Mesenchymal stem cell (in vitro differentiated cells and primary cell): Measurements from ENCODE around the gene TTI1.

ENCODE experiments used
- DNase-seq: peaks from one replicate; pipeline ENCODE4 v3.0.0-alpha.2; 2013
- H2AFZ ChIP-seq: one replicate; pipeline ENCODE4 v1.6.1; 2013; ENCODE audit warnings: low read depth, mild to moderate bottlenecking, control low read depth, inconsistent platforms, low read length, moderate library complexity
- H2AK5ac ChIP-seq: 2 replicates; pipeline ENCODE4 v1.6.1; 2013; ENCODE audit warnings: low read length, moderate library complexity, mild to moderate bottlenecking, inconsistent platforms; ENCODE audit not compliant: severe bottlenecking
- H2BK120ac ChIP-seq: one replicate; pipeline ENCODE4 v1.6.1; 2013; ENCODE audit warnings: low read depth, mild to moderate bottlenecking, inconsistent platforms, low read length, moderate library complexity
- H2BK12ac ChIP-seq, 2 experiments: one replicate each; pipeline ENCODE4 v1.6.1; 2013; ENCODE audit warnings: inconsistent platforms in 2 of 2, low read length in 2 of 2, mild to moderate bottlenecking in 2 of 2, moderate library complexity in 2 of 2, control low read depth in 1 of 2
- H2BK15ac ChIP-seq: one replicate; pipeline ENCODE4 v1.6.1; 2013; ENCODE audit warnings: mild to moderate bottlenecking, low read depth, inconsistent platforms; ENCODE audit not compliant: poor library complexity, severe bottlenecking
- H2BK5ac ChIP-seq: 2 replicates; pipeline ENCODE4 v1.6.1; 2013; ENCODE audit warnings: low read depth, mild to moderate bottlenecking, low read length, control low read depth, inconsistent platforms; ENCODE audit not compliant: poor library complexity, severe bottlenecking
- H3K14ac ChIP-seq, 2 experiments: one replicate each; pipeline ENCODE4 v1.6.1; 2013; ENCODE audit warnings: inconsistent platforms in 2 of 2, low read length in 2 of 2, control low read depth in 1 of 2, mild to moderate bottlenecking in 1 of 2, moderate library complexity in 1 of 2
- H3K18ac ChIP-seq, 2 experiments: one replicate each; pipeline ENCODE4 v1.6.1; 2013; ENCODE audit warnings: inconsistent platforms in 2 of 2, low read length in 2 of 2, control low read depth in 1 of 2, low read depth in 1 of 2, mild to moderate bottlenecking in 1 of 2
- H3K23ac ChIP-seq, 2 experiments: one replicate each; pipeline ENCODE4 v1.6.1; 2013; ENCODE audit warnings: inconsistent platforms in 2 of 2, low read length in 2 of 2, mild to moderate bottlenecking in 2 of 2, moderate library complexity in 2 of 2, control low read depth in 1 of 2
- H3K27ac ChIP-seq: 2 replicates; pipeline ENCODE4 v1.5.1; 2013; ENCODE audit warnings: mild to moderate bottlenecking, moderate library complexity, low read length, control low read depth, inconsistent platforms; ENCODE audit not compliant: poor library complexity, severe bottlenecking
- H3K27me3 ChIP-seq, 2 experiments: 2 replicates each; pipeline versions ENCODE4 v1.6.1 to v1.7.0; 2013; ENCODE audit warnings: low read length in 2 of 2, mild to moderate bottlenecking in 2 of 2, moderate library complexity in 2 of 2, control low read depth in 1 of 2, inconsistent platforms in 1 of 2; ENCODE audit not compliant: control insufficient read depth in 1 of 2, insufficient read depth in 1 of 2
- H3K36me3 ChIP-seq, 2 experiments: 2 replicates each; pipeline versions ENCODE4 v1.6.1 to v1.7.0; 2013; ENCODE audit warnings: low read length in 2 of 2, control low read depth in 1 of 2, inconsistent platforms in 1 of 2, low read depth in 1 of 2, mild to moderate bottlenecking in 1 of 2; ENCODE audit not compliant: insufficient read depth in 2 of 2, control insufficient read depth in 1 of 2
- H3K4ac ChIP-seq, 2 experiments: one replicate each; pipeline ENCODE4 v1.6.1; 2013; ENCODE audit warnings: inconsistent platforms in 2 of 2, low read length in 2 of 2, mild to moderate bottlenecking in 2 of 2, moderate library complexity in 2 of 2, control low read depth in 1 of 2, low read depth in 1 of 2
- H3K4me1 ChIP-seq: 2 replicates; pipeline ENCODE4 v1.6.1; 2013; ENCODE audit warnings: low read depth, low read length, control low read depth; ENCODE audit not compliant: control insufficient read depth, insufficient read depth
- H3K4me2 ChIP-seq: 2 replicates; pipeline ENCODE4 v1.6.1; 2013; ENCODE audit warnings: low read length, mild to moderate bottlenecking, inconsistent platforms; ENCODE audit not compliant: poor library complexity, severe bottlenecking
- H3K4me3 ChIP-seq, 2 experiments: 2 replicates each; pipeline versions ENCODE4 v1.5.1 to v1.7.0; 2013; ENCODE audit warnings: low read length in 2 of 2, mild to moderate bottlenecking in 2 of 2, control low read depth in 1 of 2, low read depth in 1 of 2; ENCODE audit not compliant: insufficient read depth in 1 of 2
- H3K79me1 ChIP-seq: replicated peaks from 2 replicates; pipeline ENCODE4 v1.6.1; 2013; ENCODE audit warnings: mild to moderate bottlenecking, control low read depth, low read length, inconsistent platforms; ENCODE audit not compliant: poor library complexity, severe bottlenecking
- H3K9ac ChIP-seq: 2 replicates; pipeline ENCODE4 v1.7.0; 2013; ENCODE audit warnings: mild to moderate bottlenecking, low read length, moderate library complexity
- H3K9me3 ChIP-seq: 2 replicates; pipeline ENCODE4 v1.7.0; 2013; ENCODE audit warnings: mild to moderate bottlenecking, low read length; ENCODE audit not compliant: control insufficient read depth
- H4K8ac ChIP-seq: one replicate; pipeline ENCODE4 v1.6.1; 2013; ENCODE audit warnings: inconsistent platforms, mild to moderate bottlenecking, low read length, moderate library complexity
- H4K91ac ChIP-seq: one replicate; pipeline ENCODE4 v1.6.1; 2013; ENCODE audit warnings: mild to moderate bottlenecking, low read length, inconsistent platforms
- WGBS: methylation state at CpG from one replicate; pipeline ENCODE4 v1.1.7; 2013; ENCODE audit warnings: mixed read lengths; 5-methylcytosine and 5-hydroxymethylcytosine counted together

TTI1 gene

GRCh38 chr20:37934634-37935375 is 98.5 kb downstream of the TTI1 start:
- Histone ChIP-seq H4K91ac (no peak overlapping the region), H3K4me2 (no peak overlapping the region), H3K18ac (no peak overlapping the region), H2BK12ac (no peak overlapping the region), H3K27me3 (peaks cover 39 to 40% of the 10 kb centered on the region in 2 experiments), H2AK5ac (no peak overlapping the region), H3K9ac (no peak overlapping the region), H2BK120ac (no peak overlapping the region), H3K36me3 (peaks cover 0 to 2% of the 10 kb centered on the region in 2 experiments), H3K9me3 (no peaks in the 10 kb centered on the region), H2BK15ac (no peak overlapping the region), H3K27ac (no peak overlapping the region), H3K23ac (peak overlapping the region in 1 of 2 experiments; percentile 14), H3K14ac (no peak overlapping the region), H4K8ac (no peak overlapping the region), H2AFZ (no peak overlapping the region), H3K4me3 (no peak overlapping the region), H2BK5ac (no peak overlapping the region), H3K79me1 (no peaks in the 10 kb centered on the region), H3K4ac (no peak overlapping the region), H3K4me1 (no peaks in the 10 kb centered on the region)
- 85% methylated on average over 11 of the region's 14 CpGs for WGBS
- DNase-seq: no peak

DNA sequence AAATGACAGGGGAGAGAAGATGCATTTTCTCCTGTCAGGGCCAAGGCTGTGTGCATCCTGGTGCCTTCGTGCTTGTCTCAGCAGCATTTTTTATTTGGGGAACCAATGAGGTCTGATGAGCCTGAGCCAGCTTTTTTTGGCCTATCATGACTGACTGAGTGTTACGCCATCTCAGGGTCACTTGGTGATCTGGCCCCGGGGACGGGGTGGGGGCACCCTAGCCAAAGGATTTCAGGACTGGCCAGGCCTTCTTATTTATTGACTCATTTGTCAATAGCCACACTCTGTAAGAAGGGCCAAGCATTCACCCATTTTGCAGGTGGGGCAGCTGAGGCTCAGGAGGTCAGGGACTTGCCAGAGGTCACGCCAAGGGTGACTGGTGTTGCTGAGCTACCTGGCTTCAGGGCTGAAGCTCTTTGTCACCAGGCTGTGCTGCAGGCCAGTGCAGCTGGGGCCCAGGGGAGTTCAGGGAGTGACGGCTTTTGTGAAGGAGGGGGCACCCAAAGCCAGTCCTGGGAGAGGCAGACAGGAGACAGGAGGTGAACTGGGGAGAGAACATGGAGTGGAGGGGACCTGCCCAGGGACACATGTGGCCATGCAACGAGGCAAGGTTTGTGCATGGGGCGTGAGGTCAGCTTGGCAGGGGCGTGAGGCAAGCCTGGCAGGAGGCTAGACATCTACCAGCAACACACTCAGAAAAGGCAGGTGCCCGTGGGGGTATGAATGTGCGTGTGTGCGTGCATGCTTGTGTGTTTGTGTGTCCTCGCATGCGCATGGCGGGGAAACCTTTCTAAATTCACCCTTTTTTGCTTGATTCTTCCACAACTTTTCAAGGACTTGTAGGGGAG is 99.2 kb downstream of the TTI1 start:
- Histone ChIP-seq H3K27ac (no peak overlapping the region), H3K23ac (no peak overlapping the region), H3K4ac (no peak overlapping the region), H3K36me3 (peaks cover 0 to 2% of the 10 kb centered on the region in 2 experiments), H3K14ac (peak overlapping the region in 1 of 2 experiments; percentile 62), H3K79me1 (no peaks in the 10 kb centered on the region), H2BK5ac (no peak overlapping the region), H3K9me3 (no peaks in the 10 kb centered on the region), H3K27me3 (peaks cover 47 to 48% of the 10 kb centered on the region in 2 experiments), H3K18ac (no peak overlapping the region), H3K4me3 (no peak overlapping the region), H2BK15ac (no peak overlapping the region), H2AFZ (no peak overlapping the region), H4K91ac (no peak overlapping the region), H2BK120ac (no peak overlapping the region), H3K9ac (no peak overlapping the region), H4K8ac (no peak overlapping the region), H2AK5ac (no peak overlapping the region), H2BK12ac (no peak overlapping the region), H3K4me1 (peaks cover 3% of the 10 kb centered on the region), H3K4me2 (no peak overlapping the region)
- WGBS: 74% methylated on average over 11 of the region's 15 CpGs
- DNase-seq: no peak
